Activated naive CD8-positive, alpha-beta T cell treated with anti-CD3 and anti-CD28 coated beads, Interleukin-2, amount 50 U/mL, for 16 hours (primary cell): Measurements from ENCODE around the gene VTI1A.

Experiments
- DNase-seq: peaks from one replicate; pipeline ENCODE4 v3.0.0-alpha.2; 2020; ENCODE audit warnings: low read depth, low spot score

The VTI1A gene

GRCh38 chr10:112546474-112546873 is 99.5 kb downstream of the VTI1A start:
- DNase-seq = no peak

- DNase-seq = no peak
Measured at GRCh38 chr10:112548535-112549276, 101.7 kb downstream of the VTI1A start.

GRCh38 chr10:112552593-112553110 is 105.6 kb downstream of the VTI1A start:
- DNase-seq = no peak

DNA sequence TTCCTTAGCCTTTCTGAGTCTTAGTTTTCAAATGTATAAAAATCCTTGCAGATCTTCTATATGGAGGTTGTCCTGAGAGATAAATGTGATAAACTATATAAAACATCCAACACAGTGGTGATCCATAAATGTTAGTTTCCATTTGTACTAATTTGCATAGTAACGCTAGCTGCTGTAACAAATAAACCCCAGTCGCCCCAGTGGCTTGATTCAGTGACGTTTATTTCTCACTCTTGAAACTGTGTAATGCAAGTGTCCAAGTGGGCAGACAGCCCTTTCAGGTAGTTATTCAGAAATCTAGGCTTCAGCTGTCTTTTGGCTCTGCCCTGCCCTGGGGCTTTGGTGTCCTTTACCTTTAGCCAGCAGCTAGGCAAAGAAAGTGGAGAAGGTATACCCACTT is 106.3 kb downstream of the VTI1A start:
- DNase-seq = no peak

GRCh38 chr10:112554263-112554662 is 107.2 kb downstream of the VTI1A start:
- DNase-seq = no peak

DNA sequence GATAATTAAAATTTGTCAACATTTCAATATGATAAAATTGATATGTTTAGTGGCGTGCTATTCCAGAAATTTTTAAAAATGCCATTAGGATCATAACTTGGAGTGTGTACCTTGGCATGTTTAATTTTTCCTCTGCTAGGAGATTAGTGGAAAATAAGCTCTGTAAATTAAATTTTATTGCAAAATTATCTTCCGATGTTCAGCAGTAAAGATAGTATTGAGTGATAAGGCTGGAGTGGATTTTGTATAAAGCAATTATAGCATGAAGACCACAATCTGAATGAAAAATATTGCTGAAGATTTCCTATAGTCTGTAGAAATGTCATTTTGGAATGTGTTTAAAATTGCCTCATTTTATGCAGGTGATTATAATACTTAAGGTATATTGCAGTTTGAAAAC is 110.2 kb downstream of the VTI1A start:
- DNase-seq = no peak

DNA sequence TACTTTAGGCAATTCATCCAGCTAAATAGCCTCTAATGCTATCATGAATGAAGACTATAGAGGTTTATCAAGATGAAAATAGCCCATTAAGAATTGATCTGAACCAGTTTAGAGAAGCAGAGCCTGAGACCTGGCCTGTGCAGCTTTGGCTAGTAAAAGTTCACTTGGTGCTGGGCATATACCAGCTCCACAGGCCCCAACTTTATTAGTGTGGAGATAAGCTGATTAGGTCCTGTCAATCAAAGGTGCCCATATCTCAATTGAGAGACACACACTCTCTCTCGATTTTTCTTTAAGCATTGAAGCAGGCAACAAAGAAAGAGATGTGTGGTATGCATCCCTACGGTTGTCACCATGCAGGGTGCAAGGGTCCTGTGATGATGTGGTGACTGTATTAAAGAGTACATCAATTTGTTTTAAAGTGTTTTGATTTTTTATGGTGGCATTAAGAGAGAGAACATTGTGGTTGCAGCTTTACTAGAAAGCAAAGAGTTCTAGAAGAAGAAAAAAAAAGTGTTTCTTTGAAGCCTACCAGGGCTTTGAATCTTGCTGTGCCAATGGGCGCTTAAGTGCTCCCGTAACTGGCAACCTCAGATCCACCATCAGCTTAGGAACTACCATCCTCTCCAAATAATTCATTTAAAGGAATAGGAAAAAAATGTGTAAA is 111.6 kb downstream of the VTI1A start:
- DNase-seq = no peak

DNA sequence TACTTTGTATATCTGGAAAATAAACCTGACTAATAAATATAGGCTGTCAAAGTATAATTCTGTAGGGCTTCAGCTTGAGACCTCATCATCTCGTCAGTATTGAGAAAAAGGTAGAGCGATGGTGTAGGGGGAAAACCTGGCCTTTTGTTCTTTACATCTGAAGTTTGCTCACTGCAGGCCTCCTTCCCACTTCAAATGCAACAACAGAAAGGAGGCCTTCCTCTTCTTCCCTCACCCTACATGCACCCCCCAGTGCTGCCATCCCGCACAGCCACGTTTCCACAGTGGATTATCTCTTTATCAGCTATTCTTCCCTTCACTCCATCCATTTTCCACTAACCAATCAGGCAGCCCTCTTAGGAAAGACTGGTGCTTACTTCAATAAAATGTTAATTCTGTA is 112.3 kb downstream of the VTI1A start:
- DNase-seq = no peak

DNA sequence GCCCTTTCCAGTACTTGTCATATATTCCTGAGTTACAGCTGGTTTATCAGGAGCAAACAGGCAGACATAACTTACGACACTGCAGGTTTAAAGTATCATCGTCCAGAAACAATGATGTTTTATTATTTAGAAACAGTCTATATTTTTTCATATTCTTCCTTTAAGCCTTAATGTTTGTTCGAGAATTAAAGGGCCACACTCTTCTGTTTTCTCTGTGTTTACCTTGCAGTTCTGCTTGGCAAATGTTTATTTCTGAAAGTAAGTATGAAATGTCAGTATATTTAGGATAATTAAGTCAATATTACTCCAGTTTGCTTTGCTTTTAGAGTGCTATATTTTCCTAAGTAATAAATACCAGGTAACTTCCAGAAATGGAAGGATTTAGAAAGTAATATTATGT is 115.1 kb downstream of the VTI1A start:
- no peak for DNase-seq

DNA sequence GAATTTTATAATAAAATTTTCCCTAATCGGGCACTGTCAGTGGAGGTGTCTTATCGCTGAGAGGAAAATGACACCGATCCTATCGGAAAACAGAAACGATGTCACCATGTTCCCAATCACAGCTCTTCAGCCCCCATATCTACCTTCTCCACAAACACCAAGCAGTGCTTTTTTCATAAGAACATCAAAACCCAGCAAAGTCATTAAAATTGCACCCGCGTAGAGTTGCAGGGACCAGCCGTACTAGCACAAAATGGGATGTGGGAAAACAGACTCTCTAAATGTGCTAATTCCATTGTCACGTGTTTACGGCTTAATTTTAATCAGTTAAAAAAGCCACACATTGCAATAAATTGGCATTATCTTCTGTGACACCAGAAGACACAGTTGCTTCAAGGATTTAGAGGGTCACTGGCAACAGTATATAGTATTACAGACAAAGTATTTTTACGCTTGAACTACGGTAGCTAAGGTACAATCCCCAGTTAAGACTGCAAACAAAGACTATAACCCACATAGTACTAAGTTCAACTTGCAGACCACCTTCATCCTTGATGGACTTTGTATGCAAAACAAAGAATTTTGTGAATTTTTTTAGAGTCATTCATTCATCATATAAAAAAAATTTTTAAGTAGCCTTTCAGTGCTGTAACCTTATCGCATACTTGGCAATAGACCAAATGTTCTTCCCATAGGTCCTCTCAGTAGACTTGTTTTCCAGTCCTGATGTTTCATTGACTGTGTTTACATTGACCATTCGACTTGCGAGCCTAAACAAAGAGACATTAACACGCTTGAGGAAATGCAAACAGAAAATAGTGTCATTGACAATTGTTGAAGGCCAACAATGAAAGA is 116.0 kb downstream of the VTI1A start:
- no peak for DNase-seq

- DNase-seq = no peak
Measured at GRCh38 chr10:112564337-112564736, 117.3 kb downstream of the VTI1A start.

DNA sequence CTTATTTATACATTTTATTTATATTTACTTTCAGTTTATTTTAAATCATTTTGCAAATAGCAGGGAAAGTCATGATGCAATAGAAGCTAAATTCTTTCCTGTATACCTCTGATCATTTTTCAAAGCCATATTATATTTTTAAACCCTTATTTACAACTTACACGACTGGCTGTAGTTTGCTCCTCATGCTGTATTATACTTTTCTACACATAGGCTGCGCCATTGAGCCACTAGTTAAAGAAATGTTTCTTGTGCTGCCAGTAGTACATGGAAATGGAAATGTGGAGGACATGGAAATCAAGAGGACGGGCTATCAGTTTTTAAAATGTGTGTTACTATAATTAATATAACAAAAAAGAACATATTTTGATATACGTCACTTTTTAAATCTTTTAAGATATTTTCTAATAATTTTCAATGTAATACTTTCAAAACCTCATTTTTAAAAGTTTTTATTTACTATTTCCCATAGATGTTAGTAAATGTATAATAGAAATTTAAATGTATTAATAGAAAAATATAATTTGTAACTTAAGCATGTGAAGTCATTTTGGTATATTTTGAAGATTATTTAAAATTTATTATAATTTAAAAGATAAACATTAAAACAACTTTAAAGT is 118.5 kb downstream of the VTI1A start:
- DNase-seq = no peak

DNA sequence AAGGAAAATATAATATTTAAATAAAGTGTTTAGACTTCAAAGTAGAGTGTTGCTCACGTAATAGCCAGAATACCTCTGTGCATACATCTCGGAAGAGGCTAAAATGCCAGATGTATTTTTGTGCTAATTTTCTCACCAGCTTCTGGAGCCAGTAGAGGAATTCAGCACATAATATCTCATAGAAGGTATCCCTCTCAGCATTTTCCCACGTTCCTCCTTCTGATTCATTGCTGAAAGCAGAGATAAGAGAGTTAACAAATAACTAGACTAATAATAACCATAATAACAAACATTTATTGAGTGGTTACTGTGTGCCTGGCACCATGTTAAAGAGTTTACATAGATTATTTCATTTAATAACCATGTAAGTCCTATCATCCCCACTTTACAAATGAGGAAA is 123.6 kb downstream of the VTI1A start:
- no peak for DNase-seq

- DNase-seq = no peak
Measured at GRCh38 chr10:112579578-112579977, 132.6 kb downstream of the VTI1A start.

DNA sequence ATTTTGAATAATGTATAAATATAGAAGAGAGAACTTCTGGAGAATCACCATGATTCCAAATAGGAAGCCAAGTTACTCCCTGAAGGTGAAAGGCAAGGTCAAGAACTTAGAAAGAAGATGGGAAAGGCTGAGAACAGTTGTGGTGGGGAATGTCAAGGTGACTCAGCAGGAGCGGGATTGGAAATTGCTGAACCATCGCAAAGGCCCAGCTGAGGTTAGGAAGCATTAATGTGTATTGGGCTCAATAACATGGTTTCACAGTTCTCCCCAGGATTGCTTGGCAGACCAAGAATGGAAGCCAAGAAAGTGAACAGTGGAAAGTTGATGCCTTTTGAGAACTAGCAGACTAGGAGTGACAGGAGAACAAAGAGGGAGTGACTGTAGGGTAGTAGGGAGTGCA is 133.3 kb downstream of the VTI1A start:
- no peak for DNase-seq

DNA sequence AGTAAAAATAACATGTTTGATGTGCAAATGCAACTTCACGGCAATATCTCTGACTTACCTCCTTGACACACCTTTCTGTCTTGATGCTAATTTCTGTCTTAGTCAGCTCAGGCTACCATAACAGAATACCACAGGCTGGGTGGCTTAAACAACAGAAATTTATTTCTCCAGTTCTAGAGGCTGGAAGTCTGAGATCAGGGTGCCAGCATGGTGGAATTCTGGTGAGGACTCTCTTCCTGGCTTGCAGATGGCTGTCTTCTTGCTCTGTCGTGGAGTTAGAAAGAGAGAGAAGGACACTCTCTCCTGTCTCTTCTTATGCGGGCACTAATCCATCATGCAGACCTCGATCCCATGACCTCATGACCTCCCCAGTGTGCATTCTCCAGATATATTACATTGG is 134.9 kb downstream of the VTI1A start:
- no peak for DNase-seq

DNA sequence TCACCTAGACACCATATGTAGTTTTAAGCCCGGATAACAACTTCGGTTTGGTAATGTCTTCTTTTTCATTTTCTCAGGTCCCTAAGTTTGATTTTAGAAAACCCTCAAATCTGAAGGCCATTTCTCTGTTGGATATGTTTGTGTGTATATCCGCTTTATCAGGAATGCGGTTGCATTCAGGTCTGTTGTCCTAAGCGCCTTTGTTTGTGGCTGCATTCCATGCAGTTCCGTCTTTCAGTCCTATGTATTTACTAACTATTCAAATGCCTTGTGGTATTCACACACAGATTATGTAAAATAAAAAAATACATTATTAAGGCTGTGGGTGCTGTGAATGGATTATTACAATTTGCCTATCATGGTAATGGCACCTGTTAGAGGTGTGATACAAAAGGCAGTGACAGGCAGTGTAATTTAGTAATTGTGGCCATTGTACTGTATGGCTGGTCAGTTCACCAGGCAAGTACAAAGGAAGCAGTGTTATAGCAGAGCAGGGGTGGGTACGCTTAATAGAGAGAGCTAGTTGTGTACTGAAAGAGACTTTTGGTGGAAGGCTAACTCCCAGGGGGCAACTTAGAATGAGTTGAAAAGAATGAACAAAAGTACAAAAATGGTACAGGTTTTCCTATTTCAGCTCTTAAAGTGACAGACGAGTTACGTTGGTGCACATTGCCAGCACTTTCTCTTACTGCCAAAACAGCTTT is 136.4 kb downstream of the VTI1A start:
- DNase-seq = no peak

GRCh38 chr10:112584276-112584675 is 137.3 kb downstream of the VTI1A start:
- no peak for DNase-seq

GRCh38 chr10:112585126-112585525 is 138.1 kb downstream of the VTI1A start:
- no peak for DNase-seq

GRCh38 chr10:112585960-112586359 is 138.9 kb downstream of the VTI1A start:
- DNase-seq = no peak

GRCh38 chr10:112587729-112588128 is 140.7 kb downstream of the VTI1A start:
- DNase-seq = no peak
